Measurements from ENCODE around the gene LBR.

The LBR gene

GRCh38 chr1:225460737-225461532 is 33.1 kb upstream of the LBR start:
- DNase-seq (ENCODE audit: insufficient read length, low spot score) (no peak), FAIRE-seq (no peak)
- TF ChIP-seq CTCF (IDR thresholded peaks at IDR 0.05; ENCODE audit: insufficient read depth, missing control alignments) = no peak

GRCh38 chr1:225460021-225460736 is 32.3 kb upstream of the LBR start:
- TF ChIP-seq CTCF (IDR thresholded peaks at IDR 0.05; ENCODE audit: insufficient read depth, missing control alignments) = no peak
- FAIRE-seq (no peak), DNase-seq (ENCODE audit: insufficient read length, low spot score) (no peak)

GRCh38 chr1:225458222-225458631 is 30.4 kb upstream of the LBR start:
- no peak for TF ChIP-seq CTCF (IDR thresholded peaks at IDR 0.05; ENCODE audit: insufficient read depth, missing control alignments)
- DNase-seq (ENCODE audit: insufficient read length, low spot score) (no peak), FAIRE-seq (no peak)

- FAIRE-seq (no peak), DNase-seq (ENCODE audit: insufficient read length, low spot score) (no peak)
- TF ChIP-seq CTCF (IDR thresholded peaks at IDR 0.05; ENCODE audit: insufficient read depth, missing control alignments) = no peak
These were observed 26.9 kb upstream of the LBR start for GRCh38 chr1:225454733-225455132.

- FAIRE-seq (no peak), DNase-seq (ENCODE audit: insufficient read length, low spot score) (no peak)
- no peak for TF ChIP-seq CTCF (IDR thresholded peaks at IDR 0.05; ENCODE audit: insufficient read depth, missing control alignments)
These were observed 26.2 kb upstream of the LBR start for GRCh38 chr1:225453797-225454648.

GRCh38 chr1:225451840-225452515 is 24.1 kb upstream of the LBR start:
- no peak for FAIRE-seq
- DNase-seq (ENCODE audit: insufficient read length, low spot score) = no peak
- no peak for TF ChIP-seq CTCF (IDR thresholded peaks at IDR 0.05; ENCODE audit: insufficient read depth, missing control alignments)
